ENCODE data around the gene PPP1R3C. TPM values are rescaled to one million over a fixed set of nuclear protein-coding genes. Genes with fewer than 3 reads are reported as not detected.

The PPP1R3C gene
- total RNA-seq, 1 donor from 2014 or later = 17.4 TPM

- DNase-seq (ENCODE audit: low read depth) (peak; percentile 38), FAIRE-seq (no peak)
- Histone ChIP-seq H3K36me3 (ENCODE audit: control insufficient read depth, insufficient read depth, low read length) (no peaks in the 10 kb centered on the region), H3K27me3 (ENCODE audit: control insufficient read depth, insufficient read depth, low read length) (no peaks in the 10 kb centered on the region), H3K4me3 (ENCODE audit: low read depth, low read length) (no peak overlapping the region)
- no peak for TF ChIP-seq CTCF (IDR thresholded peaks at IDR 0.05; ENCODE audit: insufficient read depth, low read length, severe bottlenecking)
These were observed 35.5 kb downstream of the PPP1R3C start for GRCh38 chr10:91597197-91597881.

GRCh38 chr10:91596825-91597196 is 36.1 kb downstream of the PPP1R3C start:
- Histone ChIP-seq H3K4me3 (ENCODE audit: low read depth, low read length) (no peak overlapping the region), H3K27me3 (ENCODE audit: control insufficient read depth, insufficient read depth, low read length) (no peaks in the 10 kb centered on the region), H3K36me3 (ENCODE audit: control insufficient read depth, insufficient read depth, low read length) (no peaks in the 10 kb centered on the region)
- no peak for FAIRE-seq
- no peak for TF ChIP-seq CTCF (IDR thresholded peaks at IDR 0.05; ENCODE audit: insufficient read depth, low read length, severe bottlenecking)
- DNase-seq (ENCODE audit: low read depth) = peak; percentile 92

- Histone ChIP-seq H3K36me3 (ENCODE audit: control insufficient read depth, insufficient read depth, low read length) (no peaks in the 10 kb centered on the region), H3K4me3 (ENCODE audit: low read depth, low read length) (no peak overlapping the region), H3K27me3 (ENCODE audit: control insufficient read depth, insufficient read depth, low read length) (no peaks in the 10 kb centered on the region)
- DNase-seq (ENCODE audit: low read depth) = no peak
- FAIRE-seq = no peak
- no peak for TF ChIP-seq CTCF (IDR thresholded peaks at IDR 0.05; ENCODE audit: insufficient read depth, low read length, severe bottlenecking)
These were observed 39.0 kb downstream of the PPP1R3C start for GRCh38 chr10:91593834-91594233.

GRCh38 chr10:91593366-91593765 is 39.5 kb downstream of the PPP1R3C start:
- DNase-seq (ENCODE audit: low read depth) (no peak), FAIRE-seq (no peak)
- no peaks in the 10 kb centered on the region for H3K27me3 ChIP-seq (ENCODE audit: control insufficient read depth, insufficient read depth, low read length)
- TF ChIP-seq CTCF (IDR thresholded peaks at IDR 0.05; ENCODE audit: insufficient read depth, low read length, severe bottlenecking) = no peak
- no peaks in the 10 kb centered on the region for H3K36me3 ChIP-seq (ENCODE audit: control insufficient read depth, insufficient read depth, low read length)
- no peak overlapping the region for H3K4me3 ChIP-seq (ENCODE audit: low read depth, low read length)

GRCh38 chr10:91592266-91592975 is 40.5 kb downstream of the PPP1R3C start:
- DNase-seq (ENCODE audit: low read depth) (no peak), FAIRE-seq (no peak)
- Histone ChIP-seq H3K27me3 (ENCODE audit: control insufficient read depth, insufficient read depth, low read length) (no peaks in the 10 kb centered on the region), H3K4me3 (ENCODE audit: low read depth, low read length) (no peak overlapping the region), H3K36me3 (ENCODE audit: control insufficient read depth, insufficient read depth, low read length) (no peaks in the 10 kb centered on the region)
- no peak for TF ChIP-seq CTCF (IDR thresholded peaks at IDR 0.05; ENCODE audit: insufficient read depth, low read length, severe bottlenecking)
